Adipose tissue (tissue), 3 donors: ENCODE measurements around the gene CDC25A. TPM values are rescaled to one million over a fixed set of nuclear protein-coding genes. Genes with fewer than 3 reads are reported as not detected.

Experiments used
- H3K27ac ChIP-seq: one replicate; pipeline ENCODE4 v1.5.1; 2013; ENCODE audit warnings: low read depth, low read length
- WGBS, 3 donors: extraction: QIAGEN DNeasy Blood & Tissue Kit; methylation state at CpG; one replicate each; pipeline ENCODE4 v1.1.7; 2013; 5-methylcytosine and 5-hydroxymethylcytosine counted together
- polyA plus RNA-seq, 3 donors: library from polyadenylated mRNA; stranded (reverse); fragments of 200-250 nt; gene quantifications; one replicate each; pipeline ENCODE4 v1.2.3, GENCODE V29; 2013
- donor health status: healthy with polysubstance abuse.
- donor health status: Bipolar disorder and iron deficiency.
- donor health status: healthy.

The CDC25A gene
- polyA plus RNA-seq, 3 donors, result 0.17 to 0.79 (median 0.19) TPM

- 32 to 56% (median 55%) methylated on average over 8 of the region's 8 CpGs for WGBS, 3 donors
- no peak overlapping the region for H3K27ac ChIP-seq
Measured at GRCh38 chr3:48151807-48152427, 36.3 kb downstream of the CDC25A start.

GRCh38 chr3:48151058-48151806 is 37.0 kb downstream of the CDC25A start:
- WGBS, 3 donors, result 23 to 34% (median 29%) methylated on average over 8 of the region's 8 CpGs
- no peak overlapping the region for H3K27ac ChIP-seq

- 73 to 92% (median 76%) methylated on average over 5 of the region's 5 CpGs for WGBS, 3 donors
- no peak overlapping the region for H3K27ac ChIP-seq
Measured at GRCh38 chr3:48143992-48144391, 44.2 kb downstream of the CDC25A start.

GRCh38 chr3:48143567-48143966 is 44.6 kb downstream of the CDC25A start:
- WGBS, 3 donors, result 77 to 94% (median 79%) methylated on average over 3 of the region's 3 CpGs
- no peak overlapping the region for H3K27ac ChIP-seq

- no peak overlapping the region for H3K27ac ChIP-seq
- 66 to 89% (median 89%) methylated on average over 11 of the region's 11 CpGs for WGBS, 3 donors
Measured at GRCh38 chr3:48142316-48142870, 45.8 kb downstream of the CDC25A start.

- H3K27ac ChIP-seq, result no peak overlapping the region
- WGBS, 3 donors, result 79 to 95% (median 80%) methylated on average over 9 of the region's 9 CpGs
Measured at GRCh38 chr3:48141604-48142137, 46.5 kb downstream of the CDC25A start.

- H3K27ac ChIP-seq, result no peak overlapping the region
- 83 to 88% (median 84%) methylated on average over 2 of the region's 2 CpGs for WGBS, 3 donors
Measured at GRCh38 chr3:48140936-48141603, 47.1 kb downstream of the CDC25A start.

- 27 to 40% (median 39%) methylated on average over 9 of the region's 9 CpGs for WGBS, 3 donors
- H3K27ac ChIP-seq, result no peak overlapping the region
Measured at GRCh38 chr3:48140336-48140757, 47.9 kb downstream of the CDC25A start.

- WGBS, 3 donors, result 79 to 87% (median 79%) methylated on average over 7 of the region's 7 CpGs
- H3K27ac ChIP-seq, result no peak overlapping the region
Measured at GRCh38 chr3:48137425-48137999, 50.7 kb downstream of the CDC25A start.

GRCh38 chr3:48135552-48136495 is 52.4 kb downstream of the CDC25A start:
- WGBS, 3 donors, result 75 to 81% (median 77%) methylated on average over 8 of the region's 8 CpGs
- no peak overlapping the region for H3K27ac ChIP-seq

- no peak overlapping the region for H3K27ac ChIP-seq
- WGBS, 3 donors, result 40 to 47% (median 46%) methylated on average over 8 of the region's 8 CpGs
Measured at GRCh38 chr3:48130321-48130904, 57.8 kb downstream of the CDC25A start.

GRCh38 chr3:48129921-48130320 is 58.3 kb downstream of the CDC25A start:
- WGBS, 3 donors, result 52 to 78% (median 72%) methylated on average over 2 of the region's 2 CpGs

GRCh38 chr3:48128774-48129173 is 59.4 kb downstream of the CDC25A start:
- H3K27ac ChIP-seq, result no peak overlapping the region
- 88 to 94% (median 90%) methylated on average over 1 of the region's 1 CpG for WGBS, 3 donors

More at GRCh38 chr3:48129921-48130320, 58.3 kb downstream of the CDC25A start:
- H3K27ac ChIP-seq, result no peak overlapping the region

- 97 to 98% (median 98%) methylated on average over 9 of the region's 9 CpGs for WGBS, 3 donors
- H3K27ac ChIP-seq, result no peak overlapping the region
Measured at GRCh38 chr3:48125886-48126622, 62.2 kb downstream of the CDC25A start.

- 66 to 81% (median 76%) methylated on average over 8 of the region's 8 CpGs for WGBS, 3 donors
- H3K27ac ChIP-seq, result no peak overlapping the region
Measured at GRCh38 chr3:48125013-48125705, 63.1 kb downstream of the CDC25A start.

- WGBS, 3 donors, result 86 to 91% (median 90%) methylated on average over 6 of the region's 6 CpGs
- H3K27ac ChIP-seq, result no peak overlapping the region
Measured at GRCh38 chr3:48123346-48123745, 64.9 kb downstream of the CDC25A start.
